ENCODE measurements around the gene MRPL38. TPM values are rescaled to one million over a fixed set of nuclear protein-coding genes. Genes with fewer than 3 reads are reported as not detected.

MRPL38 gene
- total RNA-seq, 1 experiment from 2014 or later = 219 TPM

- ChIA-PET RAD21 (ENCODE audit: low non-redundant PET in 1 of 2, low total read pairs in 2 of 2, uncharacterized antibody in 2 of 2, unreplicated experiment in 2 of 2) (interaction anchor here in 1 of 2 experiments (0.5 kb wide), 1 partner anchor 48 kb away, joined by 6 read pairs; no protein-coding TSS in a partner anchor), POLR2A (interaction anchor here (0.6 to 1.2 kb wide), 12 partner anchors 8 to 599 kb away, joined by 3 to 6 read pairs (median 4); partner anchors contain the start of genes ACOX1, PRCD and TEN1), CTCF (interaction anchor here (0.7 to 1.4 kb wide), 7 partner anchors 14 to 157 kb away, joined by 3 to 8 read pairs (median 3); partner anchors contain the start of genes ACOX1, MRPL38, TEN1 and WBP2)
- H3K9me2 ChIP-seq (ENCODE audit: insufficient read depth) = no peaks in the 10 kb centered on the region
- intact Hi-C loops (cut with micrococcal nuclease) = loop anchor here (1.0 kb wide), 2 partner anchors 36 to 38 kb away; partner anchors contain the start of genes ACOX1 and TEN1
- DNase-seq (ENCODE audit: low read depth, low spot score) = peak; percentile 94
- H3K27me3 ChIP-seq (ENCODE audit: insufficient read depth, low read length) = no peaks in the 10 kb centered on the region
- ATAC-seq = peak; percentile 99
- peak within 1 kb of the TSS; percentile 69 for H3K27ac ChIP-seq (ENCODE audit: low read depth, low read length)
- H3K4me1 ChIP-seq (ENCODE audit: control insufficient read depth in 1 of 2, insufficient read depth in 2 of 2, low read length in 2 of 2) = peaks cover 10 to 17% of the 10 kb centered on the region in 2 experiments
- H2AFZ ChIP-seq (ENCODE audit: low read depth, low read length, poor library complexity, severe bottlenecking) = peak within 1 kb of the TSS; percentile 19
- H3K9me3 ChIP-seq (ENCODE audit: control insufficient read depth in 1 of 2, insufficient read depth in 1 of 2, low read depth in 1 of 2, low read length in 2 of 2) = no peaks in the 10 kb centered on the region
- H3K79me2 ChIP-seq (ENCODE audit: insufficient read depth, low read length) = no peaks in the 10 kb centered on the region
- H3K36me3 ChIP-seq (ENCODE audit: control insufficient read depth in 1 of 2, insufficient read depth in 2 of 2, low read length in 2 of 2) = 0 out of 4 replicates have a peak, but pooled peaks cover 2 to 4% of the 10 kb centered on the region in 2 experiments
- peak within 1 kb of the TSS; percentile 95 for H3K4me2 ChIP-seq (ENCODE audit: low read length)
- BruUV-seq (replicated peaks) = no TSS peak
- no peaks in the 10 kb centered on the region for H4K20me1 ChIP-seq (ENCODE audit: insufficient read depth)
- H3K4me3 ChIP-seq (replicated peaks in 1 of 2; ENCODE audit: low read depth in 1 of 2, low read length in 2 of 2) = peak within 1 kb of the TSS; percentile 67 to 88
- peak within 1 kb of the TSS; percentile 96 for H3K9ac ChIP-seq (ENCODE audit: low read length)
- TF ChIP-seq ATF3 (IDR thresholded peaks at IDR 0.05) (no peak), ZNF274 (IDR thresholded peaks at IDR 0.05; ENCODE audit: low read depth, low read length) (no peak), EZH2phosphoT487 (IDR thresholded peaks at IDR 0.05; ENCODE audit: borderline replicate concordance) (no peak), YY1 (IDR thresholded peaks at IDR 0.05; ENCODE audit: extremely low read depth, insufficient replicate concordance, low read depth, low read length) (peak; percentile 86), ELF1 (IDR thresholded peaks at IDR 0.05; ENCODE audit: borderline replicate concordance, low read depth) (no peak; the same call in 1 of the 2 replicates), SIN3A (IDR thresholded peaks at IDR 0.05; ENCODE audit: low read depth) (peak; percentile 99), RAD21 (IDR thresholded peaks at IDR 0.05; ENCODE audit: low read depth) (no peak), POLR2A (IDR thresholded peaks at IDR 0.05; ENCODE audit: borderline replicate concordance, extremely low read depth, insufficient read depth, insufficient read length) (peak; percentile 97), CBX3 (IDR thresholded peaks at IDR 0.05; ENCODE audit: low read depth) (peak; percentile 86), MAX (IDR thresholded peaks at IDR 0.05) (peak; percentile 99), CEBPB (IDR thresholded peaks at IDR 0.05; ENCODE audit: low read depth) (no peak), SRF (IDR thresholded peaks at IDR 0.05; ENCODE audit: low read depth) (peak; percentile 58), JUND (IDR thresholded peaks at IDR 0.05) (no peak; the same call in 1 of the 2 replicates), FOSL1 (IDR thresholded peaks at IDR 0.05; ENCODE audit: low read depth) (no peak), ZFX (IDR thresholded peaks at IDR 0.05) (peak; percentile 92; the same call in 1 of the 2 replicates), EGR1 (IDR thresholded peaks at IDR 0.05; ENCODE audit: low read depth) (peak; percentile 86), REST (IDR thresholded peaks at IDR 0.05; ENCODE audit: low read depth) (no peak)
- TF ChIP-seq, protein P1, sequence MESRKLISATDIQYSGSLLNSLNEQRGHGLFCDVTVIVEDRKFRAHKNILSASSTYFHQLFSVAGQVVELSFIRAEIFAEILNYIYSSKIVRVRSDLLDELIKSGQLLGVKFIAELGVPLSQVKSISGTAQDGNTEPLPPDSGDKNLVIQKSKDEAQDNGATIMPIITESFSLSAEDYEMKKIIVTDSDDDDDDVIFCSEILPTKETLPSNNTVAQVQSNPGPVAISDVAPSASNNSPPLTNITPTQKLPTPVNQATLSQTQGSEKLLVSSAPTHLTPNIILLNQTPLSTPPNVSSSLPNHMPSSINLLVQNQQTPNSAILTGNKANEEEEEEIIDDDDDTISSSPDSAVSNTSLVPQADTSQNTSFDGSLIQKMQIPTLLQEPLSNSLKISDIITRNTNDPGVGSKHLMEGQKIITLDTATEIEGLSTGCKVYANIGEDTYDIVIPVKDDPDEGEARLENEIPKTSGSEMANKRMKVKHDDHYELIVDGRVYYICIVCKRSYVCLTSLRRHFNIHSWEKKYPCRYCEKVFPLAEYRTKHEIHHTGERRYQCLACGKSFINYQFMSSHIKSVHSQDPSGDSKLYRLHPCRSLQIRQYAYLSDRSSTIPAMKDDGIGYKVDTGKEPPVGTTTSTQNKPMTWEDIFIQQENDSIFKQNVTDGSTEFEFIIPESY (IDR thresholded peaks at IDR 0.05; ENCODE audit: extremely low read depth, insufficient replicate concordance, low read length) = peak; percentile 68
- TF ChIP-seq, protein P2, sequence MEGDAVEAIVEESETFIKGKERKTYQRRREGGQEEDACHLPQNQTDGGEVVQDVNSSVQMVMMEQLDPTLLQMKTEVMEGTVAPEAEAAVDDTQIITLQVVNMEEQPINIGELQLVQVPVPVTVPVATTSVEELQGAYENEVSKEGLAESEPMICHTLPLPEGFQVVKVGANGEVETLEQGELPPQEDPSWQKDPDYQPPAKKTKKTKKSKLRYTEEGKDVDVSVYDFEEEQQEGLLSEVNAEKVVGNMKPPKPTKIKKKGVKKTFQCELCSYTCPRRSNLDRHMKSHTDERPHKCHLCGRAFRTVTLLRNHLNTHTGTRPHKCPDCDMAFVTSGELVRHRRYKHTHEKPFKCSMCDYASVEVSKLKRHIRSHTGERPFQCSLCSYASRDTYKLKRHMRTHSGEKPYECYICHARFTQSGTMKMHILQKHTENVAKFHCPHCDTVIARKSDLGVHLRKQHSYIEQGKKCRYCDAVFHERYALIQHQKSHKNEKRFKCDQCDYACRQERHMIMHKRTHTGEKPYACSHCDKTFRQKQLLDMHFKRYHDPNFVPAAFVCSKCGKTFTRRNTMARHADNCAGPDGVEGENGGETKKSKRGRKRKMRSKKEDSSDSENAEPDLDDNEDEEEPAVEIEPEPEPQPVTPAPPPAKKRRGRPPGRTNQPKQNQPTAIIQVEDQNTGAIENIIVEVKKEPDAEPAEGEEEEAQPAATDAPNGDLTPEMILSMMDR (IDR thresholded peaks at IDR 0.05 in 2 of 3, conservative IDR thresholded peaks at IDR 0.05 in 1 of 3; ENCODE audit: borderline replicate concordance in 1 of 3, insufficient read depth in 1 of 3, low read depth in 2 of 3, low read length in 2 of 3) = no peak
These were observed 36.2 kb upstream of the MRPL38 start, which contains the start of gene FBF1 for GRCh38 chr17:75940727-75941441. Gene FBF1 (minus strand): TSS chr17:75941042. CDS start chr17:75938149, 2,893 bp downstream.
